ENCODE data around the gene RAB7B. TPM values are rescaled to one million over a fixed set of nuclear protein-coding genes. Genes with fewer than 3 reads are reported as not detected.

RAB7B gene
- total RNA-seq, 1 experiment from 2014 or later = not detected

DNA sequence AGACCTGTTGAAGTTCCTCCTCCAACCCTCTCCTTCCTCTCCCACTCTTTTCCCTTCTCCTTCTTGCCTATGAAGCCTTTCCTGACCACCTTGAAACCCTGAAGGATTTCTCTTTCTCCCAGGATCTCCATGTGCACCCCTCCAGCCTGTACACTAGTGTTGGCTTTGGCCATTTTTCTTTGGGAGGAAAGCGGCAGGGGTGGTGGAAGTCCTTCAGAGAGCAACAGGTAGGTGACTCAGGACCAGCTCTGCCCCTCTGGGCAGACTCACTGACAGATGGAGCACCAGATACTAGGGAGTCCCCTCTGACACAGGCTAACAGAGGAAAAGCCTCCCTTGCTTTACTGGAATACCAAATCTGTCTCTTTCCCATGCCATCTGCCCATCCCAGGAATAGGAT lies 64.5 kb downstream of the RAB7B start (continued):
- TF ChIP-seq, protein P1, sequence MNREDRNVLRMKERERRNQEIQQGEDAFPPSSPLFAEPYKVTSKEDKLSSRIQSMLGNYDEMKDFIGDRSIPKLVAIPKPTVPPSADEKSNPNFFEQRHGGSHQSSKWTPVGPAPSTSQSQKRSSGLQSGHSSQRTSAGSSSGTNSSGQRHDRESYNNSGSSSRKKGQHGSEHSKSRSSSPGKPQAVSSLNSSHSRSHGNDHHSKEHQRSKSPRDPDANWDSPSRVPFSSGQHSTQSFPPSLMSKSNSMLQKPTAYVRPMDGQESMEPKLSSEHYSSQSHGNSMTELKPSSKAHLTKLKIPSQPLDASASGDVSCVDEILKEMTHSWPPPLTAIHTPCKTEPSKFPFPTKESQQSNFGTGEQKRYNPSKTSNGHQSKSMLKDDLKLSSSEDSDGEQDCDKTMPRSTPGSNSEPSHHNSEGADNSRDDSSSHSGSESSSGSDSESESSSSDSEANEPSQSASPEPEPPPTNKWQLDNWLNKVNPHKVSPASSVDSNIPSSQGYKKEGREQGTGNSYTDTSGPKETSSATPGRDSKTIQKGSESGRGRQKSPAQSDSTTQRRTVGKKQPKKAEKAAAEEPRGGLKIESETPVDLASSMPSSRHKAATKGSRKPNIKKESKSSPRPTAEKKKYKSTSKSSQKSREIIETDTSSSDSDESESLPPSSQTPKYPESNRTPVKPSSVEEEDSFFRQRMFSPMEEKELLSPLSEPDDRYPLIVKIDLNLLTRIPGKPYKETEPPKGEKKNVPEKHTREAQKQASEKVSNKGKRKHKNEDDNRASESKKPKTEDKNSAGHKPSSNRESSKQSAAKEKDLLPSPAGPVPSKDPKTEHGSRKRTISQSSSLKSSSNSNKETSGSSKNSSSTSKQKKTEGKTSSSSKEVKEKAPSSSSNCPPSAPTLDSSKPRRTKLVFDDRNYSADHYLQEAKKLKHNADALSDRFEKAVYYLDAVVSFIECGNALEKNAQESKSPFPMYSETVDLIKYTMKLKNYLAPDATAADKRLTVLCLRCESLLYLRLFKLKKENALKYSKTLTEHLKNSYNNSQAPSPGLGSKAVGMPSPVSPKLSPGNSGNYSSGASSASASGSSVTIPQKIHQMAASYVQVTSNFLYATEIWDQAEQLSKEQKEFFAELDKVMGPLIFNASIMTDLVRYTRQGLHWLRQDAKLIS (CRISPR knock-in tag; IDR thresholded peaks at IDR 0.05; ENCODE audit: borderline replicate concordance) = no peak

GRCh38 chr1:205936846-205937586 lies 66.2 kb downstream of the RAB7B start:
- Mint-ChIP-seq H3K4me1 (peaks cover 39% of the 10 kb centered on the region), H3K36me3 (no peaks in the 10 kb centered on the region), H3K27me3 (ENCODE audit: low read depth) (peaks cover 4% of the 10 kb centered on the region), H3K9me3 (no peaks in the 10 kb centered on the region), H3K4me3 (no peak overlapping the region), H3K27ac (no peak overlapping the region)
- ChIA-PET CTCF (interaction anchor here (1.4 kb wide), 1 partner anchor 40 kb away, joined by 7 read pairs; no protein-coding TSS in a partner anchor), POLR2A (no interaction called here)
- DNase-seq (ENCODE audit: low spot score) (no peak), ATAC-seq (no peak)
- TF ChIP-seq SMAD3 (CRISPR knock-in tag; IDR thresholded peaks at IDR 0.05; ENCODE audit: borderline replicate concordance) = no peak

GRCh38 chr1:205936311-205936710 lies 66.9 kb downstream of the RAB7B start:
- DNase-seq (ENCODE audit: low spot score) (no peak), ATAC-seq (no peak)
- Mint-ChIP-seq H3K27ac (no peak overlapping the region), H3K36me3 (no peaks in the 10 kb centered on the region), H3K27me3 (ENCODE audit: low read depth) (peaks cover 4% of the 10 kb centered on the region), H3K9me3 (no peaks in the 10 kb centered on the region), H3K4me3 (no peak overlapping the region), H3K4me1 (peaks cover 35% of the 10 kb centered on the region)
- POLR2A ChIA-PET = no interaction called here
- CTCF ChIA-PET = interaction anchor here (1.4 kb wide), 1 partner anchor 41 kb away, joined by 7 read pairs; no protein-coding TSS in a partner anchor
- TF ChIP-seq, protein P2, sequence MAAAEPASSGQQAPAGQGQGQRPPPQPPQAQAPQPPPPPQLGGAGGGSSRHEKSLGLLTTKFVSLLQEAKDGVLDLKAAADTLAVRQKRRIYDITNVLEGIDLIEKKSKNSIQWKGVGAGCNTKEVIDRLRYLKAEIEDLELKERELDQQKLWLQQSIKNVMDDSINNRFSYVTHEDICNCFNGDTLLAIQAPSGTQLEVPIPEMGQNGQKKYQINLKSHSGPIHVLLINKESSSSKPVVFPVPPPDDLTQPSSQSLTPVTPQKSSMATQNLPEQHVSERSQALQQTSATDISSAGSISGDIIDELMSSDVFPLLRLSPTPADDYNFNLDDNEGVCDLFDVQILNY (CRISPR knock-in tag; IDR thresholded peaks at IDR 0.05) = no peak
- TF ChIP-seq HMGA2 (CRISPR knock-in tag; IDR thresholded peaks at IDR 0.05) = no peak
- TF ChIP-seq, protein P3, sequence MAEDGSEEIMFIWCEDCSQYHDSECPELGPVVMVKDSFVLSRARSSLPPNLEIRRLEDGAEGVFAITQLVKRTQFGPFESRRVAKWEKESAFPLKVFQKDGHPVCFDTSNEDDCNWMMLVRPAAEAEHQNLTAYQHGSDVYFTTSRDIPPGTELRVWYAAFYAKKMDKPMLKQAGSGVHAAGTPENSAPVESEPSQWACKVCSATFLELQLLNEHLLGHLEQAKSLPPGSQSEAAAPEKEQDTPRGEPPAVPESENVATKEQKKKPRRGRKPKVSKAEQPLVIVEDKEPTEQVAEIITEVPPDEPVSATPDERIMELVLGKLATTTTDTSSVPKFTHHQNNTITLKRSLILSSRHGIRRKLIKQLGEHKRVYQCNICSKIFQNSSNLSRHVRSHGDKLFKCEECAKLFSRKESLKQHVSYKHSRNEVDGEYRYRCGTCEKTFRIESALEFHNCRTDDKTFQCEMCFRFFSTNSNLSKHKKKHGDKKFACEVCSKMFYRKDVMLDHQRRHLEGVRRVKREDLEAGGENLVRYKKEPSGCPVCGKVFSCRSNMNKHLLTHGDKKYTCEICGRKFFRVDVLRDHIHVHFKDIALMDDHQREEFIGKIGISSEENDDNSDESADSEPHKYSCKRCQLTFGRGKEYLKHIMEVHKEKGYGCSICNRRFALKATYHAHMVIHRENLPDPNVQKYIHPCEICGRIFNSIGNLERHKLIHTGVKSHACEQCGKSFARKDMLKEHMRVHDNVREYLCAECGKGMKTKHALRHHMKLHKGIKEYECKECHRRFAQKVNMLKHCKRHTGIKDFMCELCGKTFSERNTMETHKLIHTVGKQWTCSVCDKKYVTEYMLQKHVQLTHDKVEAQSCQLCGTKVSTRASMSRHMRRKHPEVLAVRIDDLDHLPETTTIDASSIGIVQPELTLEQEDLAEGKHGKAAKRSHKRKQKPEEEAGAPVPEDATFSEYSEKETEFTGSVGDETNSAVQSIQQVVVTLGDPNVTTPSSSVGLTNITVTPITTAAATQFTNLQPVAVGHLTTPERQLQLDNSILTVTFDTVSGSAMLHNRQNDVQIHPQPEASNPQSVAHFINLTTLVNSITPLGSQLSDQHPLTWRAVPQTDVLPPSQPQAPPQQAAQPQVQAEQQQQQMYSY (CRISPR knock-in tag; IDR thresholded peaks at IDR 0.05) = no peak
- no peak for TF ChIP-seq CBFB (CRISPR knock-in tag; IDR thresholded peaks at IDR 0.05; ENCODE audit: low read depth)
- no peak for TF ChIP-seq GTF2I (CRISPR knock-in tag; conservative IDR thresholded peaks at IDR 0.05)
- TF ChIP-seq SP1 (CRISPR knock-in tag; conservative IDR thresholded peaks at IDR 0.05) = no peak
- TF ChIP-seq MXD4 (CRISPR knock-in tag; IDR thresholded peaks at IDR 0.05; ENCODE audit: borderline replicate concordance) = no peak
- TF ChIP-seq, protein P4, sequence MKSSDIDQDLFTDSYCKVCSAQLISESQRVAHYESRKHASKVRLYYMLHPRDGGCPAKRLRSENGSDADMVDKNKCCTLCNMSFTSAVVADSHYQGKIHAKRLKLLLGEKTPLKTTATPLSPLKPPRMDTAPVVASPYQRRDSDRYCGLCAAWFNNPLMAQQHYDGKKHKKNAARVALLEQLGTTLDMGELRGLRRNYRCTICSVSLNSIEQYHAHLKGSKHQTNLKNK (CRISPR knock-in tag; IDR thresholded peaks at IDR 0.05) = no peak
- TF ChIP-seq, protein P5, sequence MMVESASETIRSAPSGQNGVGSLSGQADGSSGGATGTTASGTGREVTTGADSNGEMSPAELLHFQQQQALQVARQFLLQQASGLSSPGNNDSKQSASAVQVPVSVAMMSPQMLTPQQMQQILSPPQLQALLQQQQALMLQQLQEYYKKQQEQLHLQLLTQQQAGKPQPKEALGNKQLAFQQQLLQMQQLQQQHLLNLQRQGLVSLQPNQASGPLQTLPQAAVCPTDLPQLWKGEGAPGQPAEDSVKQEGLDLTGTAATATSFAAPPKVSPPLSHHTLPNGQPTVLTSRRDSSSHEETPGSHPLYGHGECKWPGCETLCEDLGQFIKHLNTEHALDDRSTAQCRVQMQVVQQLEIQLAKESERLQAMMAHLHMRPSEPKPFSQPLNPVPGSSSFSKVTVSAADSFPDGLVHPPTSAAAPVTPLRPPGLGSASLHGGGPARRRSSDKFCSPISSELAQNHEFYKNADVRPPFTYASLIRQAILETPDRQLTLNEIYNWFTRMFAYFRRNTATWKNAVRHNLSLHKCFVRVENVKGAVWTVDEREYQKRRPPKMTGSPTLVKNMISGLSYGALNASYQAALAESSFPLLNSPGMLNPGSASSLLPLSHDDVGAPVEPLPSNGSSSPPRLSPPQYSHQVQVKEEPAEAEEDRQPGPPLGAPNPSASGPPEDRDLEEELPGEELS (CRISPR knock-in tag; IDR thresholded peaks at IDR 0.05) = no peak
- no peak for TF ChIP-seq SMAD4 (CRISPR knock-in tag; IDR thresholded peaks at IDR 0.05)
- no peak for TF ChIP-seq TEAD4 (CRISPR knock-in tag; IDR thresholded peaks at IDR 0.05)
- TF ChIP-seq, protein P6, sequence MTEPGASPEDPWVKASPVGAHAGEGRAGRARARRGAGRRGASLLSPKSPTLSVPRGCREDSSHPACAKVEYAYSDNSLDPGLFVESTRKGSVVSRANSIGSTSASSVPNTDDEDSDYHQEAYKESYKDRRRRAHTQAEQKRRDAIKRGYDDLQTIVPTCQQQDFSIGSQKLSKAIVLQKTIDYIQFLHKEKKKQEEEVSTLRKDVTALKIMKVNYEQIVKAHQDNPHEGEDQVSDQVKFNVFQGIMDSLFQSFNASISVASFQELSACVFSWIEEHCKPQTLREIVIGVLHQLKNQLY (CRISPR knock-in tag; IDR thresholded peaks at IDR 0.05) = no peak
- TF ChIP-seq, protein P7, sequence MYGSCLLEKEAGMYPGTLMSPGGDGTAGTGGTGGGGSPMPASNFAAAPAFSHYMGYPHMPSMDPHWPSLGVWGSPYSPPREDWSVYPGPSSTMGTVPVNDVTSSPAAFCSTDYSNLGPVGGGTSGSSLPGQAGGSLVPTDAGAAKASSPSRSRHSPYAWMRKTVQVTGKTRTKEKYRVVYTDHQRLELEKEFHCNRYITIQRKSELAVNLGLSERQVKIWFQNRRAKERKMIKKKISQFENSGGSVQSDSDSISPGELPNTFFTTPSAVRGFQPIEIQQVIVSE (CRISPR knock-in tag; IDR thresholded peaks at IDR 0.05; ENCODE audit: borderline replicate concordance) = no peak
- TF ChIP-seq TP53 (CRISPR knock-in tag; IDR thresholded peaks at IDR 0.05) = no peak
- no peak for TF ChIP-seq RORB (CRISPR knock-in tag; IDR thresholded peaks at IDR 0.05)
- TF ChIP-seq NR2C2 (CRISPR knock-in tag; IDR thresholded peaks at IDR 0.05) = no peak
- TF ChIP-seq ZNF138 (CRISPR knock-in tag; conservative IDR thresholded peaks at IDR 0.05) = no peak

All from WTC11 (cell line).